Adrenal gland (tissue), 12 donors: ENCODE results near the gene POMGNT1. TPM values are rescaled to one million over a fixed set of nuclear protein-coding genes. Genes with fewer than 3 reads are reported as not detected.

Experiments used
- DNase-seq, 7 donors: peaks; one replicate each; pipeline ENCODE4 v3.0.0-alpha.2; 2019 to 2020
- H3K27ac ChIP-seq, 5 donors: fragments of 200-600 bp; sonication (generic) in 4 of 5; 1 replicate in 3 of 5; 2 replicates in 2 of 5; pipeline versions ENCODE4 v1.5.1 to v1.8.0; 2016 to 2020; ENCODE audit warnings: mild to moderate bottlenecking in 1 of 5
- H3K27me3 ChIP-seq: fragments of 200-600 bp; 2 replicates; pipeline ENCODE4 v1.8.0; 2021
- H3K36me3 ChIP-seq, 2 donors: fragments of 200-600 bp; replicated peaks in 1 of 2; 1 replicate in 1 of 2; 2 replicates in 1 of 2; pipeline versions ENCODE4 v1.5.1 to v1.8.0; 2018 to 2022
- H3K4me1 ChIP-seq, 2 donors: fragments of 200-600 bp; replicated peaks in 1 of 2; 1 replicate in 1 of 2; 2 replicates in 1 of 2; pipeline versions ENCODE4 v1.5.1 to v1.8.0; 2018 to 2021
- H3K4me3 ChIP-seq, 4 donors: fragments of 200-600 bp; sonication (generic) in 3 of 4; one replicate each; pipeline ENCODE4 v1.5.1; 2016 to 2018
- H3K9me3 ChIP-seq, 3 donors: fragments of 200-600 bp; sonication (generic) in 1 of 3; replicated peaks in 1 of 3; 1 replicate in 2 of 3; 2 replicates in 1 of 3; pipeline versions ENCODE4 v1.5.1 to v1.8.0; 2016 to 2021
- CTCF ChIP-seq, 6 experiments: fragments of 450-650 bp in 4 of 6; fragments of 200-600 bp in 2 of 6; sonication (generic) in 1 of 6; IDR thresholded peaks; 1 replicate in 5 of 6; 2 replicates in 1 of 6; pipeline versions ENCODE4 v1.5.1 to v1.8.0; 2016 to 2021; ENCODE audit warnings: antibody characterized with exemption in 6 of 6, mild to moderate bottlenecking in 2 of 6, moderate library complexity in 1 of 6
- POLR2A ChIP-seq, 2 donors: fragments of 450-650 bp; IDR thresholded peaks; one replicate each; pipeline ENCODE4 v1.6.1; 2017; ENCODE audit warnings: antibody characterized with exemption in 2 of 2, mild to moderate bottlenecking in 2 of 2, moderate library complexity in 1 of 2
- WGBS, 4 donors: extraction: QIAGEN DNeasy Blood & Tissue Kit in 2 of 4; methylation state at CpG; one replicate each; pipeline versions ENCODE4 v1.1.5 to v1.1.7; 2013 to 2017; 5-methylcytosine and 5-hydroxymethylcytosine counted together
- intact Hi-C, 2 donors: fragments of 100-400 bp; cut with DNase I; formaldehyde crosslinking; loops; one replicate each; pipeline versions ENCODE4 v1.14.1 to v1.15.0; 2022 to 2023
- polyA plus RNA-seq, 3 donors: library from polyadenylated mRNA; stranded (reverse); fragments of 200-250 nt in 2 of 3; fragments of 350-450 nt in 1 of 3; fragmentation: Illumina TruSeq in 1 of 3; extraction: RNeasy Lipid Tissue Mini Kit (QIAGEN cat#74804) in 1 of 3; gene quantifications; one replicate each; pipeline ENCODE4 v1.2.3, GENCODE V29; 2013 to 2014
- total RNA-seq, 9 donors: library from RNA; depleted of rRNA in 4 of 9; stranded (reverse); fragments of >200 nt in 4 of 9; fragments of 120-200 nt in 1 of 9; fragmentation: NEBNext Ultra II Directional in 1 of 9; extraction: Animal tissue kit (Norgen Biotek cat#: 25700) in 1 of 9; gene quantifications; one replicate each; pipeline versions ENCODE4 v1.1.0 to v1.2.4, GENCODE V29; 2013 to 2023
- donor health status: healthy with polysubstance abuse.
- donor health status: Bipolar disorder and iron deficiency.
- donor health status: DM: yes; HTN: yes; CAD: no.
- donor health status: DM: no; HTN: no; CAD: no.
- donor health status: DM: no; HTN: no; CAD: no.
- donor health status: DM: yes; HTN: yes; CAD: no.

The POMGNT1 gene
- total and polyA plus RNA-seq, 12 donors: 44.6 to 149 (median 84.5) TPM

DNA sequence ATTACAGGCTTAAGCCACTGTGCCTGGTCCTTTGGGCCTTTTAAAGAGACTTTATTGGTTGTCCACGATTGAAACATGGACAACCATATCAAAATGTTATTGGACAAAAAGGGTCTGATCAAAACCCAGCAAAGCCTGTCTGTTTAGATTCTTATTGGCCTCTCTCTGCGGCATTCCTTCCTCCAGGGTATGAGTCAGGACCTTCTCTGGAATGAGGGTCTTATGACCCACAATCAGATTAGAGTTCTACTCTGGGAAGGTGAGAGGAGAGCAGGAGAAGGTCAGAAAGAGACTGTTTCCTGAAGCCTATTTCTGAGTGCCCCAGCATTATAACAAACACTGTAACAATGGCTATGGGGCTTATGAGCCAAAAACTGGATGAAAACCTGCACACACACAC, 12.8 kb upstream of the POMGNT1 start:
- no peak for DNase-seq
- 70 to 85% (median 79%) methylated on average over 2 of the region's 2 CpGs for WGBS, 4 donors
- Histone ChIP-seq H3K36me3 (no peaks in the 10 kb centered on the region), H3K27me3 (no peaks in the 10 kb centered on the region), H3K27ac (no peak overlapping the region), H3K4me3 (no peak overlapping the region), H3K4me1 (peaks cover 0 to 8% of the 10 kb centered on the region in 2 donors), H3K9me3 (no peaks in the 10 kb centered on the region)
- intact Hi-C loops: no loop called here
- TF ChIP-seq CTCF (IDR thresholded peaks at IDR 0.05) (no peak), POLR2A (IDR thresholded peaks at IDR 0.05) (no peak)

GRCh38 chr1:46210561-46210960, 12.3 kb upstream of the POMGNT1 start:
- H3K27me3 ChIP-seq: no peaks in the 10 kb centered on the region
- 90 to 98% (median 96%) methylated on average over 3 of the region's 3 CpGs for WGBS, 4 donors
- no peak for DNase-seq
- peaks cover 0 to 13% of the 10 kb centered on the region in 2 donors for H3K4me1 ChIP-seq
- no peak overlapping the region for H3K27ac ChIP-seq
- TF ChIP-seq CTCF (IDR thresholded peaks at IDR 0.05) (no peak), POLR2A (IDR thresholded peaks at IDR 0.05) (no peak)
- no peaks in the 10 kb centered on the region for H3K9me3 ChIP-seq
- no peak overlapping the region for H3K4me3 ChIP-seq
- no peaks in the 10 kb centered on the region for H3K36me3 ChIP-seq
- intact Hi-C loops: no loop called here

- Histone ChIP-seq H3K36me3 (no peaks in the 10 kb centered on the region), H3K27ac (peak overlapping the region in 2 of 5 donors; percentile 1 to 26), H3K27me3 (no peaks in the 10 kb centered on the region), H3K4me3 (no peak overlapping the region), H3K9me3 (no peaks in the 10 kb centered on the region), H3K4me1 (peaks cover 18 to 32% of the 10 kb centered on the region in 2 donors)
- TF ChIP-seq CTCF (IDR thresholded peaks at IDR 0.05): no peak
- TF ChIP-seq POLR2A (IDR thresholded peaks at IDR 0.05): no peak
- DNase-seq: no peak
- intact Hi-C loops: no loop called here
- 83 to 98% (median 92%) methylated on average over 2 of the region's 2 CpGs for WGBS, 4 donors
Measured at GRCh38 chr1:46206399-46206798, 8.2 kb upstream of the POMGNT1 start.

DNA sequence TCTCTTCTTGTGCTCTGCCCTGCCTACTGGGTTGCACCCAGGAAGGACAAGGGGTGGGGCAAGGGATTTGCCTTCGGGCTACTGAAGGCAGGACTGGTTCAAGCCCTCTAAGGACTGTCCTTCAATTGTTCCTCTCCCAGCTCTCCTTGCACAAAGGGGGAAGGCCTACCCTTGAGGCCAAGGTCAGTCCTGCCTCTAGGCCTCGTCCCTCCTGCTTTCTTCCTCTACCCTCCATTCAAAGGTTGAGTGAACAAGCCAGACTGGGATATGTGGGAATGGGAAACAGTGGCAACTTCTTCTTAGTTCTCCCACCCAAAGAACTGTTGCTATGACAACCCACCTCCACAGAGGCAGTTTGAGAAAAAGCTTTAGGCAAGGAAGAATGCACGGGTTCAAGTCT, 7.6 kb upstream of the POMGNT1 start:
- Histone ChIP-seq H3K4me1 (peaks cover 18 to 32% of the 10 kb centered on the region in 2 donors), H3K27me3 (no peaks in the 10 kb centered on the region), H3K36me3 (no peaks in the 10 kb centered on the region), H3K27ac (peak overlapping the region in 2 of 5 donors; percentile 26 to 38), H3K9me3 (no peaks in the 10 kb centered on the region), H3K4me3 (no peak overlapping the region)
- intact Hi-C loops: no loop called here
- no peak for TF ChIP-seq CTCF (IDR thresholded peaks at IDR 0.05)
- no peak for TF ChIP-seq POLR2A (IDR thresholded peaks at IDR 0.05)
- peak in 3 of 7 donors; percentile 30 to 66 (median 58) for DNase-seq
- 25 to 50% (median 38%) methylated on average over 2 to 3 of the region's 3 CpGs for WGBS, 4 donors
